ENCODE results near the gene WNT3. TPM values are rescaled to one million over a fixed set of nuclear protein-coding genes. Genes with fewer than 3 reads are reported as not detected.

The WNT3 gene
- total and polyA plus RNA-seq, 2 of the 8 experiments (the other 6 are each of a cell fraction or from before 2014, with no cell fraction given) = 0.56 to 2.0 TPM

DNA sequence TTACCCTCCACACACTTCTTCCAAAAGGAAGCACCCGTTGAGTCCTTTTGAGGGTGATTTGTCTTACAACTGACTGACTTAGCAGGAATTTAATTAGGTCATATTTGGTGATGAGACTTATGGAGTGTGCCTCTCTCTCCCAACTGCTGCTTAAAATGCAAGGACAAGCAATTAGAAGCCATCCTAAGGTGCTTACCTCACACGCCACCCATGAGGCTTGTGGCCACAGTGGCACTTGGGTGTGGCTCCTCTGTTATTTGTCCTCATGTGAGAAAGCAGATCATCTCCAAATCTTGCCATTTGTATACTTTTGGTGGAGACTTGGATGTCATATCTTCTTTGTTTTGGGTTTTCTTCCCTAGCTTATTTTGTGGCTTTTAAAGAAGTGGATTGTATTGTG, 61.6 kb downstream of the WNT3 start (continued):
- no peak for TF ChIP-seq SIX5 (IDR thresholded peaks at IDR 0.05; ENCODE audit: low read depth, low read length)
- no peak for TF ChIP-seq ASH2L (IDR thresholded peaks at IDR 0.05; ENCODE audit: low read length)

Measured in H1 (cell line).